ENCODE measurements around the gene SPOCK2. TPM values are rescaled to one million over a fixed set of nuclear protein-coding genes. Genes with fewer than 3 reads are reported as not detected.

The SPOCK2 gene
- total RNA-seq, 1 experiment from 2014 or later = 0.32 TPM

DNA sequence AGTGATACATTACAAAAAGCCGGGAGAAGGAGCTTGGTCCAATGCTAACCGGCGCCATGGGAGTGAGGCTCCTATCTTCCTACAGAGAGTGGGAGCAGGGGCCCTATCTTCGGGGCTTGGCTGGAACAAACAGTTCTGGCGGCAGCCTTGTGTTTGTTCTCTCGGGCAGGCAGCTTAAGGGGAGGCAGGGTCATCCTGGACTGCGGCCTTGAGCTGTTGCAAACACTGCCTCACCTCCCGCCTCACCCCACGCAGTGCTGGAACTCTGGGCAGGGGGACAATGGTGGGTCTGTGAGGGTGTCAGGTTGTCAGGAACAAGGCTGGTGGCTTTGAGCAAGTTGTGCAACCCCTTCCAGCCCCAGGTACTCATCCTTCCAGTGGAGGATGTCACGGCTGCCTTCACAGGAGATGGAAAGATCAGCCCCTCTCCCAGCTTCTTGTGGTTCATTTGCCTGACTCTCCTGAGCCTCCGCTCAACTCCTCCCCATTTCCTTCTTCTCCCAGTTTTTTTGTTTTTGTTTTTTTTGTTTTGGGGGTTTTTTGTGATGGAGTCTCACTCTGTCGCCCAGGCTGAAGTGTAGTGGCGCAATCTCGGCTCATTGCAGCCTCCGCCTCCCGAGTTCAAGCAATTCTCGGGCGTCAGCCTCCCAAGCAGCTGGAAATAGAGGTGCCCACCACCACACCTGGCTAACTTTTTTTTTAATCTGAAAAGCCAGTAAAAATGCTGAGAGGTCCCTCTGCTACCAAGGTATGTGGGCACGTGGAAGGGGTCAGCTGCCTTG, 57.4 kb downstream of the SPOCK2 start:
- Histone ChIP-seq H3K9me3 (ENCODE audit: low read depth, low read length, poor library complexity, severe bottlenecking) (no peaks in the 10 kb centered on the region), H3K4me3 (ENCODE audit: low read depth, low read length, poor library complexity, severe bottlenecking) (no peak overlapping the region), H3K27ac (ENCODE audit: low read depth, low read length, poor library complexity, severe bottlenecking) (no peak overlapping the region), H3K4me1 (ENCODE audit: insufficient read depth, low read length, poor library complexity, severe bottlenecking) (no peaks in the 10 kb centered on the region), H3K27me3 (replicated peaks; ENCODE audit: insufficient read depth, low read depth, low read length, poor library complexity) (no peaks in the 10 kb centered on the region), H3K36me3 (ENCODE audit: insufficient read depth, low read length, poor library complexity, severe bottlenecking) (no peaks in the 10 kb centered on the region)
- no TSS peak for BruUV-seq (replicated peaks)
- CTCF ChIA-PET = no interaction called here
- intact Hi-C loops (cut with micrococcal nuclease; ENCODE audit: unreplicated experiment) = no loop called here
- TF ChIP-seq CTCF (conservative IDR thresholded peaks at IDR 0.05; ENCODE audit: low read depth, low read length) (no peak), EZH2 (IDR thresholded peaks at IDR 0.05; ENCODE audit: borderline replicate concordance, low read depth, low read length, poor library complexity, severe bottlenecking) (no peak)
- POLR2A ChIA-PET (ENCODE audit: low non-redundant PET) = no interaction called here
- DNase-seq (ENCODE audit: low spot score) = no peak

DNA sequence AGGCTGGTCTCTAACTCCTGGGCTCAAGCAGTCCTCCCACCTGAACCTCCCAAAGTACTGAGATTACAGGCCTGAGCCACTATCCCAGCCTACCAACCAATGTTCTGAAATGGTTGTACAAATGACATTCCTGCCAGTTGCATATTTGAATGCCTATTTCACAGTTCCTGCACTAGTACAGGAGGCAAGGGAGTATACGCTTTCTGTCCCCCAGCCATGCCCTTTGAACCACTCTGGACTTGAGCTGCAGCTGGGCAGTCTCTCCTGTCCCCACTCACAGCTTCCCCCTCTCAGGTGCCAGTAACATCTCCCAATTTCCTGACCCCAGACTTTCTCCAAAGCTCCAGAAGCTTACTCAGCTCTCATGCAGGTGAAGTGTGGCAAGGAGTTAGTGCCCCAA, 58.9 kb downstream of the SPOCK2 start:
- TF ChIP-seq CTCF (conservative IDR thresholded peaks at IDR 0.05; ENCODE audit: low read depth, low read length) (no peak), EZH2 (IDR thresholded peaks at IDR 0.05; ENCODE audit: borderline replicate concordance, low read depth, low read length, poor library complexity, severe bottlenecking) (no peak)
- Histone ChIP-seq H3K27ac (ENCODE audit: low read depth, low read length, poor library complexity, severe bottlenecking) (no peak overlapping the region), H3K27me3 (replicated peaks; ENCODE audit: insufficient read depth, low read depth, low read length, poor library complexity) (no peaks in the 10 kb centered on the region), H3K9me3 (ENCODE audit: low read depth, low read length, poor library complexity, severe bottlenecking) (no peaks in the 10 kb centered on the region), H3K4me1 (ENCODE audit: insufficient read depth, low read length, poor library complexity, severe bottlenecking) (no peaks in the 10 kb centered on the region), H3K4me3 (ENCODE audit: low read depth, low read length, poor library complexity, severe bottlenecking) (no peak overlapping the region), H3K36me3 (ENCODE audit: insufficient read depth, low read length, poor library complexity, severe bottlenecking) (no peaks in the 10 kb centered on the region)
- no peak for DNase-seq (ENCODE audit: low spot score)
- intact Hi-C loops (cut with micrococcal nuclease; ENCODE audit: unreplicated experiment) = no loop called here
- ChIA-PET POLR2A (ENCODE audit: low non-redundant PET) (no interaction called here), CTCF (no interaction called here)
- BruUV-seq (replicated peaks) = no TSS peak

DNA sequence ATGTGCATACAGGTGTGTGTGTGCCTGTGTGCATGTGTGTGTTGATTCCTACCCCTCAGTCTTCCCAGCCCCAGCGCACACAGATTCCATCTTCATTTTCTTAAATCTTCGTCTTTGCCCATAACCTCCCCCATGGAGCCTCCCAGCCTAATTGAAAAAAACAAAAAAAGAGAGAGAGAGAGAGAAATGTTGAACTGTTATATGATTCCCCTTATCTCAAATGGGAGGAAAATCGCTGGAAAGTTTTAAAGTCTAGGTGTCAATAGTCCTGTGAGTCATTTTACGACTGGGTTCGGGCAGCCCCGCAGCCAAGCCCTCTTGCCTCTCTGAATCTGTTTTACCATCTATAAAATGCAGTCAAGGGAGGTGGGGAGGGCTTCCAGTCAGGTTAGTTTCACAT, 60.9 kb downstream of the SPOCK2 start:
- Histone ChIP-seq H3K9me3 (ENCODE audit: low read depth, low read length, poor library complexity, severe bottlenecking) (no peaks in the 10 kb centered on the region), H3K36me3 (ENCODE audit: insufficient read depth, low read length, poor library complexity, severe bottlenecking) (no peaks in the 10 kb centered on the region), H3K4me1 (ENCODE audit: insufficient read depth, low read length, poor library complexity, severe bottlenecking) (no peaks in the 10 kb centered on the region), H3K27me3 (replicated peaks; ENCODE audit: insufficient read depth, low read depth, low read length, poor library complexity) (no peaks in the 10 kb centered on the region), H3K4me3 (ENCODE audit: low read depth, low read length, poor library complexity, severe bottlenecking) (no peak overlapping the region), H3K27ac (ENCODE audit: low read depth, low read length, poor library complexity, severe bottlenecking) (no peak overlapping the region)
- DNase-seq (ENCODE audit: low spot score) = no peak
- no peak for TF ChIP-seq CTCF (conservative IDR thresholded peaks at IDR 0.05; ENCODE audit: low read depth, low read length)
- no peak for TF ChIP-seq EZH2 (IDR thresholded peaks at IDR 0.05; ENCODE audit: borderline replicate concordance, low read depth, low read length, poor library complexity, severe bottlenecking)
- intact Hi-C loops (cut with micrococcal nuclease; ENCODE audit: unreplicated experiment) = no loop called here
- POLR2A ChIA-PET (ENCODE audit: low non-redundant PET) = no interaction called here
- BruUV-seq (replicated peaks) = no TSS peak
- CTCF ChIA-PET = no interaction called here
